Measurements from ENCODE around the gene INSYN2B. TPM values are rescaled to one million over a fixed set of nuclear protein-coding genes. Genes with fewer than 3 reads are reported as not detected.

Gene INSYN2B
- not detected for total RNA-seq

DNA sequence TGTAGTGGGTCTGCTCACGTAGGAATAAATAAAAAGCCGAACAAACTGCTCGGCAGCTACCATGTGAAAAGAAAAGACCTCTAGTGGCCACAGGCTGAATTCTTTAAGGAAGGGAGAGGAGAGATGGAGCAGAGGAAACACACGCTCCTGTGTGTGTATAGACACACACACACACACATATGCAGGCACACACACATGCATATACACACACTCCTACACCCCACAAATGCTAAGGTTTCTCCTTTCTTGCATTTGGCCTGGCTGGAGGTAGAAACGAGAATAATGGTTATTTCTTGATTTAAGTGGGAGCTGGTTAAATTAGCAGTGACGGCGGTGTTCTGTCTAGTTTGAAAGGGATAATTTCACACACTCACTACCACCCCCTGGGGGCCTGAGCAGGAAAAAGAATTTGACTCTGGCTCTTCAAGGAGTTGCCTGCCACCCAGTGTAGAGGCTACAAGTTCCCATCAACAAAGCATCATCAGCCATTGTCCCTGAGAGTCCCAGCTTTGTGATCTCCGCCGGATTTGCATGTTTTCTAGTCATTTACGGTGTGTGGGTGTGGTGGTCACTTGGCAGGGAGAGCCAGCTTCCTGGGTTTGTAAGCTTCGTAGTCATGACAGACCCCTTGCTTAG, at the start of gene INSYN2B:
Gene INSYN2B (minus strand): TSS at position 78 of the 636 bp plus-strand sequence. CDS start 96,597 bp downstream, outside the sequence.
- peaks cover 26% of the 10 kb centered on the region for H3K36me3 Mint-ChIP-seq
- ATAC-seq (ENCODE audit: low read depth) = no peak
- DNase-seq = no peak

DNA sequence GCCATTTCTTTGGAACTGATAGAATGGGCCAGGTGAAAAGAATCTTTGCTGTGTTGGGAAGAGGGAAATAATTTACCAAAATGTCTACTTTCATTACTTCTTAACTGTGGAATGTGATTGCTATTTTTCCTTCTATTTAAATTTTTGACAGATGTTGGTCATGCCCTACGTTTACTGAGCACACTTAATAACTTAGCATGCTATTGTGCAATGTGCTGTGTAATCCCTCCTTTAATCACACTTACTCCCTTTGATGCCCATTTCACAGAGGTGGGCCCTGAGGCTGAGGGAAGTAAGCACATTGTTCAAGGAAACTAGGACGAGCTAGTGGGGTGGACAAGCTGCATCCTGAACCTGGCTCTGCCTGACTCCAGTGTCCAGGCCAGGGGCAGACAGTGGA, 47.8 kb upstream of the INSYN2B start:
- POLR2A ChIA-PET = no interaction called here
- ATAC-seq (ENCODE audit: low read depth) (no peak), DNase-seq (no peak)
- Mint-ChIP-seq H3K4me1 (no peaks in the 10 kb centered on the region), H3K9me3 (no peaks in the 10 kb centered on the region), H3K27me3 (no peaks in the 10 kb centered on the region), H3K27ac (no peak overlapping the region), H3K4me3 (no peak overlapping the region), H3K36me3 (peaks cover 32% of the 10 kb centered on the region)

More for the DNA sequence above, at the start of gene INSYN2B:
- Mint-ChIP-seq H3K27ac (no peak within 1 kb of the TSS), H3K4me3 (no peak within 1 kb of the TSS), H3K27me3 (no peaks in the 10 kb centered on the region), H3K4me1 (peaks cover 5% of the 10 kb centered on the region), H3K9me3 (no peaks in the 10 kb centered on the region)
- POLR2A ChIA-PET = no interaction called here

DNA sequence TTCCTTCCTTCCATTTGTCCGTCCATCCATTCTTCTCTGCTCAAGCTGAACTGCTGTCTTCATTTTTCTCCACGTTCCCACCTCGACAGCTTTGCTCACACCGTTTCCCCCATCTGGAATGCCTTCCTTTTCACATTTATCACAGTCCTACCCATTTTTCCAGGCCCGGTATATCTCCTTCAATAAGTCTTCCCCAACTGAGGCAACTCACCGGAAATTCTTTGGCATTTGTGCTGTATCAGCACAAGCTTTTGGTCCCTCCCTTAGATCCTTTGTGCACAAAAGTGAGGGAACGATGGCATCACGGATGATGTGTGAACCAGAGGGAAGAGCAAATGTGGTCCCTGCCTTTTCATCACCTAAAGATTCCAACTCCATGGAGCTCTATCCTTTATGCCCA, 45.6 kb upstream of the INSYN2B start:
- ATAC-seq (ENCODE audit: low read depth) (no peak), DNase-seq (no peak)
- Mint-ChIP-seq H3K27me3 (no peaks in the 10 kb centered on the region), H3K27ac (no peak overlapping the region), H3K9me3 (no peaks in the 10 kb centered on the region), H3K4me3 (no peak overlapping the region), H3K4me1 (no peaks in the 10 kb centered on the region), H3K36me3 (peaks cover 38% of the 10 kb centered on the region)
- POLR2A ChIA-PET = no interaction called here

DNA sequence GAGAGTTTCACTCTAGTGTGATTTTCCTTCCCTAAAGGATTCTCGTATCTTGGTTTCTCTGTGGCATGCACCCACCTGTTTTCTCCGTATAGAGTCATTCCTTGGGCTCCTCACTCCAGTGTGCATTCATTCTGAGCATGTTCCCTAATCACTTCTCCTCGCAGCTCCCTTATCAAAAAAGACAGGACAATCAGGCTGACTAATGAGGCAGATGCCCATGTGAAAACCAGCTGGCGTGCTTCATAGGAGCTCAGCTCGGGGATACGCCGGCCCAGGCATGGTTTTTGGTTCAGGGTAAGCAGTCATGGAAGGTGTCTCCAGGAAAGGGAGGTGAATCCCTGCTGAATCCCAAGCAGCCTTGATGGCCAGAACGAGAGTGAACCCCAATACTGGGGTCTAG, 41.2 kb upstream of the INSYN2B start:
- POLR2A ChIA-PET = no interaction called here
- H3K27me3 Mint-ChIP-seq = no peaks in the 10 kb centered on the region

DNA sequence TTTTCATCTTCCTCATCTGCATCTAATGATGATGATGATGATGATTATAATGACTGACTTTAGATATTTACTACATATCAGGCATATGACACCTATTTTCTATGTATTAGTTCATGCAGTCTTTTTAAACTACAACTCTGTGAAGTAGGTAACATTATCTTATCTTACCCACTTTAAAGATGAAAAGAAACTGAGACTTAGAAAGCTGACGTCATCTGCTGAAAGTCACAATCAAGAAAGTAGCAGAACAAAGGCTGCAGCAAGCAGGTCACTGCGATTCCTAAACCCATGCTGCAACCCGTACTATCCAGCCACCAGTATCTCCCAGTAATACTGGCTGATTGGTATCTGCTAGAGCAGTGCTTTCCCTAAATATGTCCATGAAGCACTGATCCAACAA, 40.1 kb upstream of the INSYN2B start:
- Mint-ChIP-seq H3K27ac (no peak overlapping the region), H3K36me3 (peaks cover 21% of the 10 kb centered on the region), H3K4me3 (no peak overlapping the region), H3K27me3 (no peaks in the 10 kb centered on the region), H3K4me1 (no peaks in the 10 kb centered on the region), H3K9me3 (no peaks in the 10 kb centered on the region)
- no peak for DNase-seq
- no peak for ATAC-seq (ENCODE audit: low read depth)
- POLR2A ChIA-PET = no interaction called here

More for the DNA sequence above, 41.2 kb upstream of the INSYN2B start:
- ATAC-seq (ENCODE audit: low read depth) (no peak), DNase-seq (no peak)
- no peaks in the 10 kb centered on the region for H3K4me1 Mint-ChIP-seq
- no peaks in the 10 kb centered on the region for H3K9me3 Mint-ChIP-seq
- H3K4me3 Mint-ChIP-seq = no peak overlapping the region
- no peak overlapping the region for H3K27ac Mint-ChIP-seq
- peaks cover 27% of the 10 kb centered on the region for H3K36me3 Mint-ChIP-seq

DNA sequence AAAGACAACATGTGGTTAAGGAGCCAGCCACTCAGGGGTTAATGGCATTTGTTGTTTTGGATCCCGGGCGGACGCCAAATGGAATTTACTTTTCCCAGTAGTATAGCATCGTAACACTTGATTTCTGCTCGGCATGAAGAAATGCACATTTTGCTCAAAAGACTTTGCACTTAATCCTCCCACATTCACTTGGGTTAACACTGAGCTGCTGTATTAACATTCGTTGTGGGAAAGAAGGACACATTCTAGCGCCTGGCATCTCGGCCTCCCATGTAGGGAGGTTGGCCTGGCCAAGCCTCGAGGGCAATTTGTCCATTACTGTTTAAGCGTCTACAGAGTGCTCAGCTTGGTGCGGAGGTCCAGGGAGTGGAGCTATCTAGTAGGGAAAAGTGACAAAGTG, 32.3 kb upstream of the INSYN2B start:
- Mint-ChIP-seq H3K36me3 (peaks cover 11% of the 10 kb centered on the region), H3K4me1 (no peaks in the 10 kb centered on the region), H3K27me3 (no peaks in the 10 kb centered on the region), H3K9me3 (no peaks in the 10 kb centered on the region), H3K4me3 (no peak overlapping the region), H3K27ac (no peak overlapping the region)
- ATAC-seq (ENCODE audit: low read depth) = no peak
- DNase-seq = no peak
- POLR2A ChIA-PET = no interaction called here

DNA sequence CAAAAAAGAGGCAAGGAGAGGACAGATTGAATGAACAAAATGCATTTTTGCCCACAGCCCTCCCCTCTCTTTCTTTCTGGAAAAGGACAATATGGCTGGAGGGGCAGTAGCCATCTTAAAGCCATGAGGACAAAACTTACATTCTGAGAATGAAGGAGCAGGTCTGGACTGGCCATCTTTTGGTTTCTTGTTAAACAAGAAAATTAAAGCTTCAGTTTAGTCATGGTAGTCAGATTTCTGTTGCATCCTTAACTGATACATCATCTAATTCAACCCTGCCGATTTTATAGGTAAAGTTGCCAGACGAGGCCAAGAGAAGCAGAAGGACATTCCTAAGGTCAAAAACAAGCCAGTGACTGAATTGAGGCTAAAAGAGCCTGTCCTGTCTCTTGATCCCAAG, 31.5 kb upstream of the INSYN2B start:
- Mint-ChIP-seq H3K9me3 (no peaks in the 10 kb centered on the region), H3K36me3 (peaks cover 11% of the 10 kb centered on the region), H3K27ac (no peak overlapping the region), H3K4me1 (no peaks in the 10 kb centered on the region), H3K27me3 (no peaks in the 10 kb centered on the region), H3K4me3 (no peak overlapping the region)
- DNase-seq = no peak
- POLR2A ChIA-PET = no interaction called here
- ATAC-seq (ENCODE audit: low read depth) = no peak

DNA sequence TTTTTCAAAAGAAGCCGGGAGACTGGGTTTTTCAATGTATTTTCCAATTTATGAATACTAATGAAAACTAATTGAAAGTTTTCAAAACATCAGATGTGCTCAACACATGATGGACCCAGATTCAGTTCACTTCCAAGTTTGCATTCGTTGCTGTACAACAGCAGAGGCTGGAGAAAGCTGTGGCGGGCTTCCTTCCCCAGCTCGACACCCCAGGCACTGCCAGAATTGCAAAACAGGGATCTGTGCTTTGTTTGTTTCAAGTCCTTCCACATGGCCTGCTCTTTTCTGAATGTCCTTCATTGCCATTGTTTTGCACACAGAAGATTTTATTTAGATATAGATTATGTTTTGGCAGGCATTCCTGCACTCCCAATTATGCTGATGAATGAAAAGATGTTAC, 30.3 kb upstream of the INSYN2B start:
- Mint-ChIP-seq H3K4me3 (no peak overlapping the region), H3K36me3 (peaks cover 12% of the 10 kb centered on the region), H3K27ac (no peak overlapping the region), H3K9me3 (no peaks in the 10 kb centered on the region), H3K27me3 (no peaks in the 10 kb centered on the region), H3K4me1 (no peaks in the 10 kb centered on the region)
- DNase-seq (no peak), ATAC-seq (ENCODE audit: low read depth) (no peak)
- POLR2A ChIA-PET = no interaction called here

DNA sequence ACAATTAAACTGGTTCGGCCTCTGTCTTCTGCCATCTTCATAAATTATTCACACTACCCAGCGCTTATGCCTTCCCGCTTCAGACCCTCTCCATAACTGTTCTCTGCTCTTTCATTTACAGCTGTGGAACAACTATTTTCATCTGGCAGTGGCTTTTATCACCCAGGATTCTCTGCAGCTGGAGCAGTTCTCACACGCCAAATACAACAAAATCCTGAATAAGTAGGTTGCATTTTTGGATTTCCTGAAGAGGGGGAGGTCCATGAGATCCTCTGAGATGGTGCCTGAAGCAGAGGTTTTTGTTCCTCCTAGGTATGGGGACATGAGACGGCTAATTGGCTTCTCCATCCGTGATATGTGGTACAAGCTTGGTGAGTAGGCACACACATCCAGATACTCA, 28.1 kb upstream of the INSYN2B start:
- Mint-ChIP-seq H3K9me3 (no peaks in the 10 kb centered on the region), H3K36me3 (peaks cover 17% of the 10 kb centered on the region)
- POLR2A ChIA-PET = no interaction called here

DNA sequence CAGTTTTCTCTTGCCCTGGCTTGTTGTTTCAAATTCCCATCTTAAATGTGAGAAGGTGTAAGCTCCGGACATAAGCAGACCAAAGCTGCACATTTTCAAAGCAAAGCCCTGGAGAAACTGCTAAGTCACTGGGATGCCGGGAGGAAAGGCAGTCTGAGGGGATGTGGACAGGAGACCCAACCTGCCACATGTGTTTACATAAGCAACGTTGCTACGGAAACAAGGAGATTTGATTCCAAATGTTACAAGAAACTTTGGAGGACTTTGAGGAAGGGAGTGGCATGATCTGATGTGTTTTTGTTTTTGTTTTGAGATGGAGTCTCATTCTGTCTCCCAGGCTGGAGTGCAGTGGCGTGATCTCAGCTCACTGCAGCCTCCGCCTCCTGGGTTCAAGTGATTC, 25.7 kb upstream of the INSYN2B start:
- no peaks in the 10 kb centered on the region for H3K9me3 Mint-ChIP-seq
- H3K27me3 Mint-ChIP-seq = no peaks in the 10 kb centered on the region
- H3K36me3 Mint-ChIP-seq = peaks cover 29% of the 10 kb centered on the region
- DNase-seq (no peak), ATAC-seq (ENCODE audit: low read depth) (no peak)
- no peaks in the 10 kb centered on the region for H3K4me1 Mint-ChIP-seq
- H3K4me3 Mint-ChIP-seq = no peak overlapping the region
- no peak overlapping the region for H3K27ac Mint-ChIP-seq
- POLR2A ChIA-PET = no interaction called here

More for the DNA sequence above, 28.1 kb upstream of the INSYN2B start:
- Mint-ChIP-seq H3K27me3 (no peaks in the 10 kb centered on the region), H3K4me3 (no peak overlapping the region), H3K27ac (no peak overlapping the region), H3K4me1 (no peaks in the 10 kb centered on the region)
- DNase-seq = no peak
- ATAC-seq (ENCODE audit: low read depth) = no peak

DNA sequence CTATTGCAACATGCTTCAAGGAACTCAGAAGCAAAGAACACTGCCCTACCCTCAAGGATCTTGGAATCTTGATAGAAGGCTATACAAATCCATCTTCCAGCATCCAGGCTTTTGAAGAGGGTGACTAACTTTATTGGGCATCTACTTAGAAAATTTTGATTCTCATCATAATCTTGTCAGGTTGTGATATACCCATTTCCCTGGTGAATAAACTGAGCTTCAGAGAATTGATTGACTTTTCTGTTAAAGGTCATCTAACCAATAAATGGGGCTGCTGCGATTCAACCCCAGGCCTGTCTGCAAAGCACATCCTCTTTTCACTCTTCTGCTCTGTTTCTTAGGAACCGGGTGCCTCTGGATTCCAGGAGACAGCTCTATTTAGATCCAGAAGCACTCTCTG, 19.9 kb upstream of the INSYN2B start:
- DNase-seq = no peak
- H3K27ac Mint-ChIP-seq = no peak overlapping the region

DNA sequence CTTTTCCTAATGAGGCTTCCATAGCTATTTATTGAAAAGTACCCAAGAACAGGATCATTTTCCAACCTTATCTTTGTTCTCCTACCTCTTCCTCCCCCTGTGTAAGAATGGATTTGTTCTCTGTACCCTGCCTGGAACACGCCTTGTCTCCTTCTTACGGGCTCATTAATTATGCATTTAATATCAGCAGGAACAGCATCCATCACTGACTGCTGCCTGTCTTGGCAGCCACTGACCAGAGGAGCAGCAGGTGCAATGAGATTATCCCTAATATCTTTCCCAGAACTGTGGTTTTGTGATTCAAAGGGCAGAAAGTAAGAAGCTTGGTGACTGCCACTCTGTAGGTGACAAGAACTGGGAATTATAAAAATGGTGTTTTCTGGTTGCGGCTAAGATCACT, 19.3 kb upstream of the INSYN2B start:
- DNase-seq (no peak), ATAC-seq (ENCODE audit: low read depth) (no peak)
- POLR2A ChIA-PET = no interaction called here
- no peaks in the 10 kb centered on the region for H3K9me3 Mint-ChIP-seq
- H3K4me3 Mint-ChIP-seq = no peak overlapping the region
- H3K27ac Mint-ChIP-seq = no peak overlapping the region
- peaks cover 51% of the 10 kb centered on the region for H3K36me3 Mint-ChIP-seq
- H3K27me3 Mint-ChIP-seq = no peaks in the 10 kb centered on the region
- no peaks in the 10 kb centered on the region for H3K4me1 Mint-ChIP-seq

More for the DNA sequence above, 19.9 kb upstream of the INSYN2B start:
- H3K4me3 Mint-ChIP-seq = no peak overlapping the region
- no peaks in the 10 kb centered on the region for H3K27me3 Mint-ChIP-seq
- no peak for ATAC-seq (ENCODE audit: low read depth)
- no peaks in the 10 kb centered on the region for H3K9me3 Mint-ChIP-seq
- no peaks in the 10 kb centered on the region for H3K4me1 Mint-ChIP-seq
- H3K36me3 Mint-ChIP-seq = peaks cover 49% of the 10 kb centered on the region
- POLR2A ChIA-PET = no interaction called here

DNA sequence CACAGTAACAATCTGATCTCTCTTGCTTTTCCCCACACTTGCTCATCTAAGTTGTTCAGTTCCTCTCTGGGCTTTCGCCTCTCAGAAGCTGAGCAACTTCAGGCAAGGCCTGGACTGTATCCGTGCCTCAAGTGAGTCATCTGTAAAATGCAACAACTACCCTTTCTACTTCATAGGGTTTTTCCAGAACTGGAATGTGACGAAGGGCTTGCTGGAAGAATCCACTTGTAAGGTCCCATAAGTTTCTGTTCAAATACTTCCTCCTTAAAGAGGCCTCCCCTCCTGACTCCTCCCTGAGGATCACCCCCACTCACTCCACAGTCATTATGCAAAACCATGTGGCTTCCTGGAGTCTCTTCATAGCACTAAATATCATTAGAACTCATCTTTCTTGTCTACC, 17.5 kb upstream of the INSYN2B start:
- no peak for DNase-seq
- no peak overlapping the region for H3K4me3 Mint-ChIP-seq
- ATAC-seq (ENCODE audit: low read depth) = no peak
- no peaks in the 10 kb centered on the region for H3K9me3 Mint-ChIP-seq
- peaks cover 46% of the 10 kb centered on the region for H3K36me3 Mint-ChIP-seq
- H3K27ac Mint-ChIP-seq = no peak overlapping the region
- no peaks in the 10 kb centered on the region for H3K27me3 Mint-ChIP-seq
- POLR2A ChIA-PET = no interaction called here
- no peaks in the 10 kb centered on the region for H3K4me1 Mint-ChIP-seq

DNA sequence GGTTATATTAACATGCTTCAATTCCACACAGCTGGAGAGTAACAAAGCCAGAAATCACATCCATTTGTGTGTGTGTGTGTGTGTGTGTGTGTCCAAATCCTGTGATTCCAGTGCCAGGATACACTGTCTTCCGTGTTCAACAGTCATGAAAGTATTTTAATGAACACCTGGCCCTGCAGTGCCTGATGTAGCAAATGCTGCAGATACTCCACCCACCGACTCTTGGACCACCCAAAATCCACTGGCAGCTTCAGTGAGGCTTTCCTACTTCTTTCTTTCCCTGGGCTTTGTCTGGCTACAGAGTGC, 13.1 kb upstream of the INSYN2B start:
- H3K9me3 Mint-ChIP-seq = no peaks in the 10 kb centered on the region
- H3K4me3 Mint-ChIP-seq = no peak overlapping the region
- peaks cover 2% of the 10 kb centered on the region for H3K4me1 Mint-ChIP-seq
- H3K27ac Mint-ChIP-seq = no peak overlapping the region
- no peak for DNase-seq
- no peak for ATAC-seq (ENCODE audit: low read depth)
- POLR2A ChIA-PET = no interaction called here
- H3K36me3 Mint-ChIP-seq = peaks cover 36% of the 10 kb centered on the region
- H3K27me3 Mint-ChIP-seq = no peaks in the 10 kb centered on the region
